ENCODE results near the gene CD300E.
"Not testable (repeated sequence)": the region's sequence is repeated elsewhere in the genome, so short reads cannot be mapped to it uniquely, and the experiment has no call there.

Gene CD300E

GRCh38 chr17:74597069-74597790 lies 26.3 kb downstream of the CD300E start:
- no peak for DNase-seq

DNA sequence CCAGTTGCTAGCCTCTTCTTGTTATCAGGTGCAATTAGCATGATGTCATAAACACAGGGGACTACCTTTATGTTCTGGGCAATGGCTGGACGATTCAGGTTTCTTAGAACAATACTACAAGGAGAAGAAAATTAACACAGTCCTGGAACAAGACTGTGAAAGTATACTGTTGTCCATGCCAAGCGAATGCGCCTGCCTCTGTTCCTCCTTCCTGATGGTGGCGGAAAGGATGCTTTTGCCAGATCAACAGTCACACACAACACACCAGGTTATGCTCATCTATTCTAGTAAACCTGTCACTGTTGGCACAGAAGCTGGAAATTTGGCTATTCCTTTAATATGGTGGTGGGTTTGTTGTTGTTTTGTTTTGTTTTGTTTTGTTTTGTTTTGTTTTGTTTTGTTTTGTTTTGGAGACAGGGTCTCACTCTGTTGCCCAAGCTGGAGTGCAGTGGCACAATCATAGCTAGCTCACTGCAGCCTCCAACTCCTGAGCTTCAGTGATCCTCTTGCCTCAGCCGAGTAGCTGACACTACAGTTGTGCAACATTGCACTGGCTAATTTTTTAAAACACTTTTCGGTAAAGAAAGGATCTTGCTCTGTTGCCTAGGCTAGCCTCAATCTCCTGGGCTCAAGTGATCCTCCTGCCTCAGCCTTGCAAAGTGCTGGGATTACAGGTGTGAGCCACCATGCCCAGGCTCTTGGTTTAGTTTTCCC lies 28.3 kb downstream of the CD300E start:
- DNase-seq: no peak

GRCh38 chr17:74592087-74592990 lies 31.2 kb downstream of the CD300E start, which contains the start of gene CD300LD:
TSS of gene CD300LD (minus strand) at chr17:74592283. CDS start at chr17:74592202, 81 bp downstream.
- DNase-seq: no peak

GRCh38 chr17:74591503-74591902 lies 32.0 kb downstream of the CD300E start:
- DNase-seq: no peak

DNA sequence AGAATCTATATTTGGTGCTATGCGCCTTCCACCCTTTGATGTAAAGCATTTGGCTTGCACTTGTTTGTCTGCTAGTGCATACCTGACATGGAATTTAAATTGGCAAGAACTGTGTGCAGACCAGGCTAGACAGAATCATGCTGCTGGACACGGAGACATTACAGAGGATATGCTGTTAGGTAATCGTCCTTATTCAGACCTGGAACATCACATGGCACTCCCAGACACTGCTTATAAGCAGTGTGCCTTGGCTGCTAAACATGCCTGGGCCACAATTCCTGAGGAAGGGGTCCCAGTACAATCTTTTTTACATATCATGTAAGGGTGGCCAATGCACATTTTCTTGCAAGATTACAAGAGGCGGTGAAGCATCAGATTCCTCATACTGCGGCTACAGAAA lies 37.8 kb downstream of the CD300E start:
- no peak for DNase-seq

DNA sequence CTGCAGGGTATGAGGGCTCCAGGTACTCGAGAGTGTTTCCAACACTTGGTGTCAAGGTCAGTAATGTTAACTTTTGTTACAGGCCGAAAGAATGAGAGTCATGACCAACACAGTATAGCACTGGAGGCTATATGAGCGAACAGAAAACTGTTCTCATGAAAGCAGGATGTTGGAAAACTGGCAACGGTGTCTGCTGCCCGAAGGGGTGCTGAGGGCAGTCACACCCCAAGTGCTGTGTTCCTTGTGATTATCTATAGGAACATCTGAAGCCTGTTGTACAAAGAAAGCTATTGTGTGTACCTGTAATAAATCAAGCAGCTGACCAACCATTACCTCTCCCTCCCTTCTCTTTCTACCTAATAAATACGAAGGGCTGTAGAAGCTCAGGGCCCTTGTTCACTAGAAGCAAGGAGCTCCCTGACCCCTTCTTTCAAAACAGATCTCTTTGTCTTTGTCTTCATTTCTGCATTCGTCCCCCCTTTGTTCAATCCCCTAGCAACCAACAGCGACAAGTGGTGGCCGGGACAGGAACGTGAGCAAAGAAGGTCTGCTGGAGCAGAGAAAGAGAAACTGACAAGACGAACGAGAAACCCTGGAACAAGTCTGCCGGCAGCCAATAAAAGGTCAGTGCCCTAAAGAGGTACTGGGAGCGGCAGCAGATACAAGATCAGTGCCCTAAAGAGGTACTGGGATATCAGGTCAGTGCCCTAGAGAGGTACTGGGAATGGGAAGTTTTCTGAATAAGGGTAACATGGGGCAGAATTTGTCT lies 39.1 kb downstream of the CD300E start:
- no peak for DNase-seq

- DNase-seq: no peak
Measured at GRCh38 chr17:74582633-74583032, 40.9 kb downstream of the CD300E start.

- no peak for DNase-seq
Measured at GRCh38 chr17:74579900-74580299, 43.6 kb downstream of the CD300E start.

GRCh38 chr17:74578979-74579378 lies 44.6 kb downstream of the CD300E start:
- no peak for DNase-seq

GRCh38 chr17:74574489-74575142 lies 48.9 kb downstream of the CD300E start:
- DNase-seq: no peak

DNA sequence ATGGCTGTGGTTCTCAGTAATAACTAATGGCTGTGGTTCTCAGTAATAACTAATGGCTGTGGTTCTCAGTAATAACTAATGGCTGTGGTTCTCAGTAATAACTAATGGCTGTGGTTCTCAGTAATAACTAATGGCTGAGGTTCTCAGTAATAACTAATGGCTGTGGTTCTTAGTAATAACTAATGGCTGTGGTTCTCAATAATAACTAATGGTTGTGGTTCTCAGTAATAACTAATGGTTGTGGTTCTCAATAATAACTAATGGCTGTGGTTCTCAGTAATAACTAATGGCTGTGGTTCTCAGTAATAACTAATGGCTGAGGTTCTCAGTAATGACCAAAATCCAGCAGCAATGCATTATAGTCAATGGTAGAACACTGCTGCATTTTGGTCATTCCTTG lies 49.9 kb downstream of the CD300E start:
- DNase-seq: not testable (repeated sequence)

DNA sequence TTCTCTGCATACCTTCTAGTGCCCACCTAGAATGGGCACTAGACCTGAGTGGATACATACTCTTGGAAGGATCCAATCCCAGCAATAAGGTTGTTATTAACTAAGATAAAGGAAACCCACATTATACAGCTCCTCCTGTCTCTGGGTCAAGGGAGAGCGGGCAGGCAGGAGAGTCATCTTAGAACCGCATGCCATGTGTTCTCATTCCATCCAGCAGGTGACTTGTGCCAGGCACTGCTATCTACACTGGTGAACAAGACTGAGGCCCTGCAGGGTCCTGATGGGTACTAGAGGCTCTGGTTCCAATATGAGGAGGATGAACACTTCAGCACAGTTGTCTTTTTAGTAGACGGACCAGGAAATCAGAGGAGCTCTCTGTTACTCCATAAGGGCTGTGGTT lies 50.4 kb downstream of the CD300E start:
- DNase-seq: no peak

GRCh38 chr17:74571621-74572270 lies 51.8 kb downstream of the CD300E start:
- DNase-seq: no peak

DNA sequence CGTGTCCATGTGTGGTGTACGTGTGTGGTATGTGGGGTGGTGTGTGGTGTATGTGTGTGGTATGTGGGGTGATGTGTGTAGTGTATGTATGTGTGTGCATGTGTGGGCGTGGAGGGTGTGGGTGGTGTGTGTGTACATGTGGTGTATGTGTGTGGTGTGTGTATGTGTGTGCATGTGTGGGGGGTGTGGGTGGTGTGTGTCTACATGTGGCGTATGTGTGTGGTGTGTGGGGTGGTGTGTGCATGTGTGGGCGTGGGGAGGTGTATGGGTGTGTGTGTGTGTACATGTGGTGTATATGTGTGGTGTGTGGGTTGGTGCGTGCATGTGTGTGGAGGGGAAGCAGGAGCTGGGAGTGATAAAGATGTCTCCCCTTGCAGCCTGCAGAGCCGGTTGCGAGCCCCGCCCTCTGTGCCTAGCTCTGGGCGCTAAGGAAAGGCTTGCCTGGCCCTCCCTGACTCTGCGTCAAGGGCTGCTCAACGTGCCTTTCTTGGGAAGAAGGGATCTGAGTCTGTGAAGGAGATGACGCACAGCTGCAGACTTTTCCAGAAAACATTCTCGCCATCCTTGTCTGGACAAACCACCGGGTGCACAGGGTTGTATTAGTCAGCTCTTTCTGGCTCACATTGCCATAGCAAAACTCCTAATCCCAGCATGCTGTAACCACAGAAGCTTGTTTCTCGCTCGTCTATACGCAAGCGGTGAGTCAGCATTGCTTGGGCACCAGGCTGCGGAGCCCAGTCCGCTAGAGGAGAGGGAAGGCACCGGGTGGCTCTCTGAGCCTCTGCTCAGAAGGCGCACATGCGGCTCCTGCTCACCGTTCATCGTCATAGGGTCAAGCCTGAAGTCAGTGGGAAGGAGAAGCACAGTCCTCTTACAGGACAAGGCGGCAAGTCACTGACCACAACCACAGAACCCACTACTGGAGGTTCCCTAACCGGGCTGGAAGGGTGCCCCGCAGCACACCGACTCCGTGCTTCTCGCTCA lies 54.2 kb downstream of the CD300E start:
- no peak for DNase-seq

DNA sequence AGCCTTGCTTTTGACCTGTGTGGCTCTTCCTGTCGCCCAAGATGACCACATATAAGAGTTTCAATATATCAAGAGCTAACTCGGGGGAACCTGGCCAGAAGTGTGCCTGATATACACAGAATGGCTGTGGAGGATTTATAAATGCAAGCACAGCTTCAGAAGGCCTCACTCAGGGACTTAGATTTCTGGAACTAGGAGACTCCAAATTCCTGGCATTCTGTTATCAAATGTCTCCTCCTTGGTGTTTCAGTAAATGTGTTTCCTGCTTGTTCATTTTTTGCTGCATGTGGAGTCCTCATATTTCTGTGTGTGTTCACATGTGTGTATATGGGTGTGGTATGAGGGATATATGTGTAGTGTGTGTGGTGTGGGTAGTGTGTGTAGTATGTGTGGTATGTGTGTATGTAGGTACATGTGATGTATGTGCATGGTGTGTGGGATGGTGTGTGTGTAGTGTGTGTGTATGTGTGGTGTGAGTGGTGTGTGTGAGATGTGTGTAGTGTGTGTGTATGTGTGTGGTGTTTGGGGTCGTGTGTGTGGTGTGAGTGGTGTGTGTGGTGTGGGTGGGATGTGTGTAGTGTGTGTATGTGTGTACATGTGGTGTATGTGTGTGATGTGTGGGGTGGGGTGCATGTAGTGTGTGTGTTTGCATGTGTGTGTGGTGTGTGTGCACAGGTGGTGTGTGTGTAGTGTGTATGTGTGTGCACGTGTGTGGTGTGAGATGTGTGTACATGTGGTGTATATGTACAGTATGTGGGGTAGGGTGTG lies 55.2 kb downstream of the CD300E start:
- DNase-seq: no peak

DNA sequence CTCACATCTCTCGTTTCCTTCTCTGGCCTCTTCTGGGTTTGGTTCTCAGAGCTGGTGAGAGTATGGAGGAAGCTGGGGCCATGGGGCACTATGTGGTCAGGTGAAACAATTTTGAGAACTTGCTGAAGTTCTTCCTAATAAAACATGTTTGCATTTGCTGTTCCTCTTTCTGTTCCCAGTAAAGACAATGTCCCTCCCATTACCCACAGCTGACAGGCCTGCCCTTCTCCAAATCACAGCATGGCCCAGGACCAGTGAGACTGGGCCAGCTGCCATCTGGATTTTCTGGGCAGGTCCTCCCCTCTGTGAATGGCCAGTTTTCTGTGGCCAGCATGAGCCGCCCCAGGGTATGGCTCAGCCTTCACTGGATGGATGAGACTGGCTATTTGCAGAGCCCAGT lies 56.1 kb downstream of the CD300E start, which contains the start of gene CD300H:
Gene CD300H, minus strand, starts transcription at position 113 of the 400 bp plus-strand sequence.
- DNase-seq: no peak

GRCh38 chr17:74566132-74566753 lies 57.3 kb downstream of the CD300E start:
- DNase-seq: no peak

- no peak for DNase-seq
Measured at GRCh38 chr17:74565126-74565525, 58.4 kb downstream of the CD300E start.

DNA sequence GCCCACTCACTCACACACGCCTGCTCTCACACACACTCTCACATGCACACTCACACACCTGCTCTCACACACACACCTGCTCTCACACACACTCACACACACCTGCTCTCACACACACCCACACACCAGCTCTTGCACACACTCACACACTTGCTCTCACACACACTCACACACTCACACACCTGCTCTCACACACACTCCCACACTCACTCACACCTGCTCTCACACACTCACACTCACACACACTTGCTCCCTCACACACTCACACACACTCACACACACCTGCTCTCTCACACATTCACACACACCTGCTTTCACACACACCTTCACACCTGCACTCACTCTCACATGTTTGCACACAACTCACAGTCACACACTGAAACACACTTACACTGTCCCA lies 60.2 kb downstream of the CD300E start:
- no peak for DNase-seq
